Heart right ventricle (tissue), 16 donors: ENCODE data around the gene CHST12. TPM values are rescaled to one million over a fixed set of nuclear protein-coding genes. Genes with fewer than 3 reads are reported as not detected.

Experiments
- ATAC-seq, 8 donors: fragments of 200-7000 bp; cut with Tn5 transposase; one replicate each; pipeline ENCODE4 v1.9.1; 2020; ENCODE audit warnings: mild to moderate bottlenecking in 8 of 8, moderate library complexity in 8 of 8, moderate number of reproducible peaks in 1 of 8
- DNase-seq, 2 donors: peaks; one replicate each; pipeline ENCODE4 v3.0.0-alpha.2; 2020
- H3K27ac ChIP-seq, 10 donors: fragments of 200-600 bp; sonication (generic) in 2 of 10; one replicate each; pipeline versions ENCODE4 v1.5.0 to v1.8.0; 2020 to 2022; ENCODE audit warnings: mild to moderate bottlenecking in 3 of 10
- H3K27me3 ChIP-seq, 7 donors: fragments of 200-600 bp; one replicate each; pipeline ENCODE4 v1.8.0; 2021 to 2022; ENCODE audit warnings: mild to moderate bottlenecking in 2 of 7
- H3K36me3 ChIP-seq, 9 donors: fragments of 200-600 bp; sonication (generic) in 1 of 9; one replicate each; pipeline versions ENCODE4 v1.5.0 to v1.8.0; 2020 to 2022; ENCODE audit warnings: mild to moderate bottlenecking in 2 of 9
- H3K4me1 ChIP-seq, 9 donors: fragments of 200-600 bp; sonication (generic) in 1 of 9; one replicate each; pipeline versions ENCODE4 v1.5.0 to v1.8.0; 2020 to 2022; ENCODE audit warnings: mild to moderate bottlenecking in 4 of 9
- H3K4me3 ChIP-seq, 10 donors: fragments of 200-600 bp; sonication (generic) in 2 of 10; one replicate each; pipeline versions ENCODE4 v1.5.0 to v1.8.0; 2020 to 2022; ENCODE audit warnings: mild to moderate bottlenecking in 7 of 10, moderate library complexity in 2 of 10
- H3K9me3 ChIP-seq, 11 donors: fragments of 200-600 bp in 10 of 11; sonication (generic) in 2 of 11; one replicate each; pipeline versions ENCODE4 v1.5.0 to v1.8.0; 2013 to 2022; ENCODE audit warnings: mild to moderate bottlenecking in 2 of 11, control low read depth in 1 of 11, moderate library complexity in 1 of 11
- WGBS, 2 donors: extraction: QIAGEN DNeasy Blood & Tissue Kit; methylation state at CpG; one replicate each; pipeline ENCODE4 v1.1.7; 2013; ENCODE audit warnings: inconsistent platforms in 1 of 2; 5-methylcytosine and 5-hydroxymethylcytosine counted together
- intact Hi-C, 10 donors: fragments of 100-400 bp; cut with DNase I; formaldehyde crosslinking; loops; one replicate each; pipeline versions ENCODE4 v1.11.1 to v1.14.2; 2022
- polyA plus RNA-seq, 2 donors: library from polyadenylated mRNA; stranded (reverse); fragments of 200-250 nt; gene quantifications; one replicate each; pipeline ENCODE4 v1.2.3, GENCODE V29; 2013
- total RNA-seq, 10 donors: library from RNA; stranded (reverse); fragmentation: NEBNext Ultra II Directional in 3 of 10; extraction: Animal tissue kit (Norgen Biotek cat#: 25700) in 3 of 10; gene quantifications; one replicate each; pipeline versions ENCODE4 v1.2.1 to v1.2.4, GENCODE V29; 2021 to 2023
- TF ChIP-seq, protein P1 (sequence below), 9 donors: fragments of 200-600 bp; sonication (generic) in 2 of 9; IDR thresholded peaks; one replicate each; pipeline versions ENCODE4 v1.5.0 to v1.8.0; 2021 to 2022; ENCODE audit warnings: antibody characterized with exemption in 9 of 9, mild to moderate bottlenecking in 5 of 9, moderate library complexity in 1 of 9
- donor health status: Arrhythmogenic right ventricular cardiomyopathy.
- donor health status: ischemic (EF 13 %, LVEDD 7.1; RV severe dilation, severe dysfunction).
- donor health status: healthy with polysubstance abuse.
- donor health status: DM: no; HTN: yes; CAD: no.
- donor health status: DM: no; HTN: no; CAD: no.
- donor health status: ischemic (EF 25% LVEDD 6.9; RV normal size, moderate dysfunction).
- donor health status: ischemic (EF 25% LVEDD 5.7; RV mildly dilated, moderate dysfunction).
- donor health status: healthy.
- donor health status: DM: yes; HTN: yes; CAD: no.
- donor health status: Ischemic cardiomyopathy.
- donor health status: ischemic (EF 35%, LVEDD 5.7; RV mildly dilated, moderate dysfunction).
- donor health status: nonischemic (EF 11% LVEDD 7.7; RV severe dilation, severe dysfunction).
- donor health status: DM: yes; HTN: yes; CAD: no.
- donor health status: PGD.
- donor health status: ischemic (EF 29% LVEDD 5.4; RV normal size, mild dysfunction).
- donor health status: nonischemic (EF 23%, LVEDD 6.1; RV moderate dilation, normal function).

CHST12 gene
- total and polyA plus RNA-seq, 12 donors = 12.4 to 17.2 (median 14.0) TPM

DNA sequence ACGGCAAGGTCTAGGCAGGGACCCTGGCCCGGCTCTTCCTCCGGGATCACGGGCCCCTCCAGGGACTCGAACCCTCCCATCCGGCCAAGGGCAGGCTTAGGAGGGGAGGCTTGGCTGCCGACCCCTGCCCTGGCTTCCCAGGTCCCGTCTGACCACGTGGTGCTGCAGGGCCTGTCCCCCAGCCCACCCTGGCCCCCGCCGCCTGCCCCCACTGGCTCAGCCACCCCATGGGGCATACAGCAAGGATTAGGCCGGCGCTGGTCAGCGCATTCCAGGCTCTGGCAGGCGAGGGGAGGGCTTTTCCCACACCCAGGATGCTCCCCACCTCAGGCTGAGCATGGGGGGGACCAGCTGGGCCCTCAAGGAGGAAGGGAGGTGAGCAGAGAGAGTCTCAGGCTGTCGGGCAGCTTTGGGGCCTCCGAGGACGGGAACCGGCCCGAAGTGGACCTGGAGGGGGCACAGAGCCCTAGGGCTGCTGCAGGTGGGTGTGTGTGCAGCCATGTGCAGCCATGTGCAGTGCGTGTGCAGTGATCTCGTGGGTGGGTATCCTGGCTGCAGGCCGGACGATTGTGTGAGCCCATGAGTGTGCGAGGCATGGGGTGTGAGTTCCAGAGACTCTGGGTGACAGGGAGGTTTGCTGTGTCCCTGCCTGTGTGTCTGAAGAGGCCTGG lies 73.5 kb downstream of the CHST12 start:
- intact Hi-C loops = loop anchor here in 9 of 10 donors (5.0 to 10.0 kb wide), 9 partner anchors 40 to 892 kb away; partner anchors contain the start of genes BRAT1 (in 5 of the 9), IQCE (in 5 of the 9), AMZ1 (in 2 of the 9) and LFNG (in 1 of the 9)
- Histone ChIP-seq H3K27me3 (peaks cover 0 to 21% (median 8%) of the 10 kb centered on the region in 7 donors), H3K36me3 (no peaks in the 10 kb centered on the region), H3K9me3 (no peaks in the 10 kb centered on the region), H3K4me1 (peaks cover 14 to 39% (median 29%) of the 10 kb centered on the region in 9 donors), H3K27ac (no peak overlapping the region), H3K4me3 (no peak overlapping the region)
- ATAC-seq = no peak
- no peak for DNase-seq
- TF ChIP-seq, protein P1, sequence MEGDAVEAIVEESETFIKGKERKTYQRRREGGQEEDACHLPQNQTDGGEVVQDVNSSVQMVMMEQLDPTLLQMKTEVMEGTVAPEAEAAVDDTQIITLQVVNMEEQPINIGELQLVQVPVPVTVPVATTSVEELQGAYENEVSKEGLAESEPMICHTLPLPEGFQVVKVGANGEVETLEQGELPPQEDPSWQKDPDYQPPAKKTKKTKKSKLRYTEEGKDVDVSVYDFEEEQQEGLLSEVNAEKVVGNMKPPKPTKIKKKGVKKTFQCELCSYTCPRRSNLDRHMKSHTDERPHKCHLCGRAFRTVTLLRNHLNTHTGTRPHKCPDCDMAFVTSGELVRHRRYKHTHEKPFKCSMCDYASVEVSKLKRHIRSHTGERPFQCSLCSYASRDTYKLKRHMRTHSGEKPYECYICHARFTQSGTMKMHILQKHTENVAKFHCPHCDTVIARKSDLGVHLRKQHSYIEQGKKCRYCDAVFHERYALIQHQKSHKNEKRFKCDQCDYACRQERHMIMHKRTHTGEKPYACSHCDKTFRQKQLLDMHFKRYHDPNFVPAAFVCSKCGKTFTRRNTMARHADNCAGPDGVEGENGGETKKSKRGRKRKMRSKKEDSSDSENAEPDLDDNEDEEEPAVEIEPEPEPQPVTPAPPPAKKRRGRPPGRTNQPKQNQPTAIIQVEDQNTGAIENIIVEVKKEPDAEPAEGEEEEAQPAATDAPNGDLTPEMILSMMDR (IDR thresholded peaks at IDR 0.05) = no peak
- WGBS, 2 donors = 74 to 79% methylated on average over 25 of the region's 25 CpGs

GRCh38 chr7:2477447-2478398 lies 74.3 kb downstream of the CHST12 start:
- intact Hi-C loops = loop anchor here in 9 of 10 donors (5.0 to 10.0 kb wide), 9 partner anchors 40 to 893 kb away; partner anchors contain the start of genes BRAT1 (in 5 of the 9), IQCE (in 5 of the 9), AMZ1 (in 2 of the 9) and LFNG (in 1 of the 9)
- H3K4me3 ChIP-seq = peak overlapping the region in 2 of 10 donors; percentile 7 to 15
- H3K4me1 ChIP-seq = peaks cover 14 to 37% (median 29%) of the 10 kb centered on the region in 9 donors
- TF ChIP-seq, protein P1 (IDR thresholded peaks at IDR 0.05) = peak; percentile 60 to 89 (median 77)
- ATAC-seq (peak; percentile 82 to 90 (median 86)), DNase-seq (peak; percentile 64 to 77)
- peaks cover 0 to 21% (median 8%) of the 10 kb centered on the region in 7 donors for H3K27me3 ChIP-seq
- peaks cover 0 to 3% (median 2%) of the 10 kb centered on the region in 11 donors for H3K9me3 ChIP-seq
- H3K36me3 ChIP-seq = no peaks in the 10 kb centered on the region
- 32 to 38% methylated on average over 31 to 34 of the region's 34 CpGs for WGBS, 2 donors
- H3K27ac ChIP-seq = peak overlapping the region in 4 of 10 donors; percentile 14 to 56 (median 26)

GRCh38 chr7:2478399-2478785 lies 75.0 kb downstream of the CHST12 start:
- WGBS, 2 donors = 32 to 41% methylated on average over 11 of the region's 11 CpGs
- Histone ChIP-seq H3K36me3 (no peaks in the 10 kb centered on the region), H3K27me3 (peaks cover 0 to 21% (median 8%) of the 10 kb centered on the region in 7 donors), H3K27ac (peak overlapping the region in 4 of 10 donors; percentile 31 to 56 (median 48)), H3K4me3 (peak overlapping the region in 3 of 10 donors; percentile 11 to 20 (median 19)), H3K4me1 (peaks cover 14 to 40% (median 29%) of the 10 kb centered on the region in 9 donors), H3K9me3 (peaks cover 0 to 10% (median 6%) of the 10 kb centered on the region in 11 donors)
- intact Hi-C loops = loop anchor here in 9 of 10 donors (5.0 to 10.0 kb wide), 9 partner anchors 39 to 894 kb away; partner anchors contain the start of genes BRAT1 (in 5 of the 9), IQCE (in 5 of the 9), AMZ1 (in 2 of the 9) and LFNG (in 1 of the 9)
- ATAC-seq (peak; percentile 52 to 84 (median 76)), DNase-seq (peak; percentile 69 to 75)
- TF ChIP-seq, protein P1 (IDR thresholded peaks at IDR 0.05) = no peak
